GM21717 (cell line): ENCODE results near the gene RETN.

Source experiments
- ATAC-seq: cut with Tn5 transposase; IDR thresholded peaks from one replicate; pipeline ENCODE4 v1.9.1; 2021; ENCODE audit warnings: mild to moderate bottlenecking, moderate library complexity; ENCODE audit not compliant: unreplicated experiment

RETN gene

DNA sequence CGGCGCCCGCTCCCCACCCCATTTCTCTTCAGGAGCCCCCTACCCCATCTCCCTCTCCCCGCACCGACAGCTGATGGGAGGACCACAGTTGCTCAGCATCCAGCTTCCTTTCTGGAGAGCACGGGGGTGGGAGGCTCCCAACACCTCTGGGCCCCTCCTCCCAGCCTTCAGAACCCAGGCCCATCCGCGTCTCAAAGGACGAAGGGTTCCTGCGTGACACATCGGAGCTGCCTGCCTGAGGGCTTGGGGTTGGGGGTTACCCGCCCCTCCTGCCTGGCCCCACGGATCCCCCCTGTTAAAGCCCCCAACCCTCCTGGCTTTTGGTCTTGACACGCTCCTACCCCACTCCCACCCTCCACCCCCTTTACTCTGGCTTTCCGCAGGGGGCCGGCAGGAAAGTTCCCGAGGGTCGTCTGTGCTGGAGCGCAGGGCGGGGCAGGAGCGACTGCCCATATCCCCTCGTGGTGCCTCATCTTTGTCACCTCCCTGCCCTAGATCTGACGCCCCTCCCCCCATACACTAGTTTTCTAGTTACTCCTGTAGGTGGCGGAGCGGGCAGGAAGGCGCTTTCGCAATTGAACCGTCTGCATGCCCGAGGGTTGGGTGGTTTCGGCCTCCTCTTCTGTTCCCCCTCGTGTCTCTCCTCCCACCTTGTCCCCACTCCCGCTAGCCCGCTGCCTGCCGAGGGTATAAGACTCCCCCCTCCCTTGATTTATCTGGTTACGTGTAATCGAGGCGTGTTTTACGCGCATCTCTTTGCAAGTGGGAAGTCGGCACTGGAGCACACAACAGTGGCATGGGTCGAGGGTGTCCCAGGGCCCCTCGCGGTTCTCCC, 12.7 kb downstream of the RETN start:
- ATAC-seq: no peak

- ATAC-seq: no peak
These were observed 13.5 kb downstream of the RETN start for GRCh38 chr19:7682175-7682855.

GRCh38 chr19:7685546-7686445, 16.9 kb downstream of the RETN start:
- ATAC-seq: no peak

DNA sequence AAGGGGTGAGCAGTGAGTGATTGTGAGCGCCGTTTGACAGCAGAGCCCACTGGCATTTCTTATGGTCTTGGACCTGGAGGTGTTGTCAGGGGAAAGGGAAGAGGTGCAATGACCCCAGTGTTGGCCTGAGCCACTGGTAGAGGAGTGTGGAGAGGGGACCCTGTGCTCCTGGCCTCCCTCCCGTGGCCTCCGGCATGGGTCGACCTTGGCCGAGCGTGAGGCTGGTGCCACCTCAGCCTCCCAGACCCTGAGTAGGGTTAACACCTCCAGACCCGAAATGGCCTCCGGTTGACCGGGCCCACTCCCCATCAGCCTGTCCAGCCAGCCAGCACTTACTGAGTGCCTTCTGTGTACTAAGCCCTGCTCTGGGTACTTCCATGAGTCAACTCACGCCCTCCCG, 18.3 kb downstream of the RETN start:
- no peak for ATAC-seq

DNA sequence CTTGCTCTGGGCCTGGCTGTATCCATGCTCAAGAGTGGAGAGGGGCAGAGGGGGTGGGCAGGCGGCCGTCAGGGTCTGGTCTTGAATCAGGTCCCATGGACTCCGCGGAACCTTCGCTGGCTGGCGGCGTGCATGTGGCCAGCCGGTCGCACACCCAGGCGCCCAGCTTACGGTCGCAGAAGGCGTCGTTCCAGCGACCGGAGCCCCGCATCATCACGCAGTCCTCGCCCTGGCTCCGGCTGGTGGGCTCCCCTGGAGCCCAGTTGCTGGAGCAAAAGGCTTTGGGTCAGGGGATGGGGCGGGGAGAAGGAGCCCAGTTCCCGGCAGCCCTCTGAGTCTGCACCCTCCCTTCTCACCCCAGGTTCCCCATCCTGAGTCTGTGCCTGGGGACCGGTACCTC, 20.3 kb downstream of the RETN start:
- no peak for ATAC-seq

DNA sequence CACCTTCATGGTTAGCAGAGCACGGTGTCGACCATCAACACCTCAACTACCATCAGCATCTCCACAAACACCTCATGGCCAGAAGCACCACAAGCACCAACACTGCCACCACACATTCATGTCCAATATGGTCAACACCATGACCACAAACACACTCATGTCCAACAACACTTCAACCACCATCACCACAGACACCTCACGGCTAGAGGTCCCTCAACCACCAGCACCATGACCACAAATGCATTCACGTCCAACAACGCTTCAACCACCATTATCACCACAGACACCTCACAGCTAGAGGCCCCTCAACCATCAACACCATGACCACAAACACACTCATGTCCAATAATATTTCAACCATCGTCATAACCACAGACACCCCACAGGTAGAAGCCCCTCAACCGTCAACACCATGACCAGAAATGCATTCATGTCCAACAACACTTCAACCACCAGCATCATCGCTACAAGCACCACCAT, 22.0 kb downstream of the RETN start:
- ATAC-seq: no peak

GRCh38 chr19:7691497-7691896, 22.6 kb downstream of the RETN start:
- no peak for ATAC-seq

- ATAC-seq: no peak
These were observed 23.7 kb downstream of the RETN start for GRCh38 chr19:7692417-7693088.

DNA sequence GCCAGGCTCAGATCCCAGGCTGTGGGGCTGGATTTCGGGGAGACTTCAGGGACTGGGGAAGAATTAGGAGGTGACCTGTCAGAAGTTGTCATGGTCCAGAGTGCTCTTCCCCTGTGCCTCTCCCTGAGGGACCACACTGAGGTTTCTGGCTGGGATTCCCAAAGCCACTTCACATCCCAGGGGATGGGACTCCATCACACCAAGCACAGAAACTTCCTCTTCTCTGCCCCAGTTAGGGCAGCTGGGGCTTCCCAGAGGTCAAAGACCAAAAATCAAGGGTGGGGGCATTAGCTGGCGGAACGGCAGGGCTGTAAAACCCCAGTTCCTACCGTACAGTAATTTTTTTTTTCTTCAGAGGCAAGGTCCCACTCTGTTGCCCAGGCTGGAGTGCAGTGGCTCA, 25.6 kb downstream of the RETN start:
- ATAC-seq: no peak

DNA sequence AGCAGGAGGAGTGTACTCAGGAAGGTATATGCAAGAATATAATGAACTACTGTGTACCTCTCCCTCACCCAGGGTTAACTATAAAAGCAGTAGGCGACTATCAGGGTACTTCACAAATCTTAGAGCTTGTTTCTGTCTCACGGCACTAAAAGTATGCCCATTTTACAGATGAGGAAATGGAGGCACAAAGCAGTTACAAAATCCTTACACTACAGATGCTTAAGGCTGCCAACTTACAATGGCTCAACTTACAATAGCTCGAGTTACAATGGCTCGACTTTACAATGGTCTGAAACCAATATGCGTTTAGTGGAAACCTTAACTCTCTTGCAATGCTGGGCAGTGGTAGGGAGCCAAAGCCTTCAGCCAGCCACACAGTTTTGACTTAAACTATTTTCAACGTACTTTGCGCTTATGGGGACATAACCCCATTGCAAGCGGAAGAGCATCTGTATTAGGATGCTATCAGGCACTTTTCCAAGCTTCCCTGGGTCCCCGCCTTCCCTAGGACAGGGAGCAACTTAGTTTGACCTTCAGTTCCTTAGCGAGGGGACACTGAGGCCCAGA, 29.0 kb downstream of the RETN start:
- no peak for ATAC-seq

DNA sequence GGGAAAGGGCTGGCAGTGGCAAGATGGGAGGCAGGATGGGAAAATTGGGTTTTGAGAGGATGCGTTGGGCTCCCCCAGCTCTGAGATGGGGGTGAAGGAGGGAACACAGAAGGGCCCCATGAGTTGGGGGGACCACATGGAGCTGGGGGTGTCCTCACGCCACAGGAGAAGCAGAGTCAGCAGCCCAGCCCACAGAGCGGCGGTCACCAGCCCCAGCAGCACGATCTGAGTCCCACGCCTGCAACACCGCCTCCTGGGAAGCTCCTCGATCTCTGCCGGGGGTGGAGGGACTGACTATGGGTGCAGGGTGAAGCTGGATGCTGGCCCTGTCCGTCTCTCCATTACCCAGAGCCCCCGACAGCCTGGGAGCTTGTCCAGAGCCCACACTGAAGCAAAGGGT, 29.7 kb downstream of the RETN start:
- no peak for ATAC-seq

- no peak for ATAC-seq
These were observed 30.2 kb downstream of the RETN start for GRCh38 chr19:7699003-7699402.

DNA sequence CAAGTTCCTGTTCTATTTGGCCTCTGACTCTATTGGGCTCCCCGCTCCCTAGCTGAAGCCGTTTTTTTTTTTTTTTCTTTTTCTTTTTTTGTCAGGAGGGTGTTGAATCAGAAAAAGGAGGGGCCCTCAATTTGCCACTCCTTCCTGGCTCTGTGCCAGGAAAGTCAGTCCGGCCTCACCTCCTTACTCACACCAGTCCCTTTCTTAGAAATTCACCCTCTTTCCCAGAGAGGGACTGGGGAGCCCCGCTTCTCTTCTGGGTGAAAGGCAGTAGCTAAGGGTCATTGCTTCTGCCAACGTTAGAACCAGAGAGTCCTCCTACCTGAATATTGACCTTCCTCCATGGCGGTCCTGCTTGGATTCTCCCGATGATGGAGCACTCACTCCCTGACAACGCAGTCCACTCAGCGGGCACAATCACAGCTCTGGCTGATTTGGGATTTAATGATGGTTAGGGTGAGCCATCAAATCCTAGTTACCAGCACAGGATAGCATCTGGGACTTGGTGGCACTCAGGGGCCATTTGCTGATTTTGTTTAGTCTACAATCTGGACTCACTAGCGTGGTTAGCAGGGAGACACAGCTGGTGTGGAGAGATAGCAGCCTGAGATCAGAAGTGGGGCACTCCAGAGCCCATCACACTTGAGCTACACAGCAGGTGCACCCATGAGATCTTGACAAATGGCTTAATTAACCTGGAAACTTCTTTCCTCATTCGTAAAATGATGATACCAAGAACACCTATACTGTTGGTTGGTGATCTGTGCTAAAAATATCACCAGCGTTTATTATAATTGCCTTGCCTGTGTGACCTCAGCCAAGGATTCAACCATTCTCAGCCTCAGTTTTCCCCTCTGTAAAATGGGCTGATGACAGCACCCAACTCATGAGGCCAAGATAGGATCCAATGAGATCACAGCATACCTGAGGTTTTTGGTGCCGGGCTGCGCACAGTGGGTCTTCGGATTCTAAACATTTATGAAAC, 30.9 kb downstream of the RETN start:
- no peak for ATAC-seq

GRCh38 chr19:7701049-7701653, 32.3 kb downstream of the RETN start:
- ATAC-seq: no peak

DNA sequence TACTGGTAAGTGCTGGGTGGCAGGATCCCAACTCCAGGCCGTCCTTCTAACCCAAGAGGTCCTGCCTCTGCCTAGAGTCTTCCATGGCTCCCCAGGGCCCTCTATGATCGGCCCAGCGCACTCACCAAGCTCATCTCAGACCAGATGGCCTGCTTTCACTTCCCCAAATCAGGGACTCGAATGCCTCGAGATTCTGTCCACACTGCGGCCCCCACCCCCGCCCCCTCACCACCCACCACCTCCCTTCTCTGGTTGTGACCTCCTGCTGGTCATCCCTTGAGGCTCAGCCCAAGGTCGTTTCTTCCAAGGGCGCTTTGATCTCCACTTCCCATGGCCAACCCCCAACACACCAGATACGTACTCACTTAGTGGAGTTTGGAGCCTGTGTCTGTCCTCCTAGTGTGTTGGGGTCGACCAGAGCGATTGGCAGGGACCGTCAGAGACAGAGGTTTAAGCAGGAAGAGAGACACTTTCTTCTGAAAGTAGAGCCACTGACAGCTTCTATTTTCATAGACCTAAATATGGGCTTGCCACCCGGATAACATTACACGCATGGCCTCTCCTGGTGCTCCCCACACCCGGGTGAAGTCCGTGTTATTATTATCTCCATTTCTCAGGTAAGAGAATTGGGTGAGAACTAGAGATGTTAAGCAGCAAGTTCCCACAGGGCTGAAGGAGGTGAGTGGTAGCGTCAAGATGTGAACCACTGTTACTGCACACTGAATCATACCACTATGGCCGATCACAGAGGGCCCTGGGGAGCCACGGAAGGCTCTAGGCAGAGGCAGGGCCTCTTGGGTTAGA, 33.0 kb downstream of the RETN start, which contains the start of gene FCER2:
Gene FCER2 (minus strand): TSS at position 478 of the 804 bp plus-strand sequence. CDS start 2,371 bp downstream, outside the sequence.
- ATAC-seq: peak; percentile 32

DNA sequence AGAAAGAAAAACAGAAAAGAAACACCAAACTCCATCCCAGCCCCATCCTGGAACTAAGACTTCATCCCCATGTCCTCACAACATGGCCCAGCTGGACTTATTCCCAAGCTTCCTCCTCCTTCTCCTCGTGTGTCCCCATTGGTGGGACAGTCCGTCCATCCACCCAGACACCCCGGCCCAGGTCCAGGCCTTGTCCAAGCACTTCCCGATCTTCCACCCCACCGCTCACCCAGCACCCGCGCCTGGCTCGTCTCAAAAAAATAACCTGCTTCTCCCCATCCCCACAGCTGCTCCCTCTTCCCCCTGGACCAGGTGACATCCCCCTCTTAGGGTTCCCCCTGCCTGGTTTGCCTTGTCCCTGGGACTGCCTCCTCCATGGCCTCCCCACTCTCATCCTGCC, 34.5 kb downstream of the RETN start:
- ATAC-seq: no peak

- no peak for ATAC-seq
These were observed 35.6 kb downstream of the RETN start for GRCh38 chr19:7704280-7705060.
